Loucy (cell line): Measurements from ENCODE around the gene SIK3.

Experiments used
- H2AFZ ChIP-seq: fragments of 200-600 bp; sonication (generic); 2 replicates; pipeline ENCODE4 v1.6.0; 2016; ENCODE audit warnings: antibody characterized with exemption, mild to moderate bottlenecking, low read length, moderate library complexity
- H3F3A ChIP-seq: fragments of 200-600 bp; 2 replicates; pipeline ENCODE4 v1.6.0; 2016; ENCODE audit warnings: antibody characterized with exemption, low read depth, mild to moderate bottlenecking
- H3K27me3 ChIP-seq: fragments of 200-600 bp; sonication (generic); 2 replicates; pipeline ENCODE4 v1.6.1; 2014; ENCODE audit warnings: low read length, mild to moderate bottlenecking; ENCODE audit not compliant: insufficient read depth, poor library complexity, severe bottlenecking
- H3K36me3 ChIP-seq: fragments of 200-600 bp; sonication (generic); 2 replicates; pipeline ENCODE4 v1.6.1; 2016; ENCODE audit warnings: low read length; ENCODE audit not compliant: insufficient read depth
- H3K4me1 ChIP-seq: fragments of 200-600 bp; sonication (generic); 2 replicates; pipeline ENCODE4 v1.5.1; 2014; ENCODE audit warnings: low read length, mild to moderate bottlenecking; ENCODE audit not compliant: insufficient read depth, poor library complexity, severe bottlenecking
- H3K4me2 ChIP-seq: fragments of 200-600 bp; sonication (generic); 2 replicates; pipeline ENCODE4 v1.6.0; 2014; ENCODE audit warnings: antibody characterized with exemption, low read length, low read depth, mild to moderate bottlenecking; ENCODE audit not compliant: poor library complexity, severe bottlenecking
- H3K4me3 ChIP-seq: fragments of 200-600 bp; sonication (generic); 2 replicates; pipeline ENCODE4 v1.5.1; 2014; ENCODE audit warnings: low read length, mild to moderate bottlenecking, mixed read lengths; ENCODE audit not compliant: poor library complexity, severe bottlenecking
- H3K79me2 ChIP-seq: fragments of 200-600 bp; sonication (generic); 2 replicates; pipeline ENCODE4 v1.6.1; 2014; ENCODE audit warnings: low read length; ENCODE audit not compliant: insufficient read depth
- H3K9ac ChIP-seq: fragments of 200-600 bp; sonication (generic); 2 replicates; pipeline ENCODE4 v1.6.0; 2014; ENCODE audit warnings: mild to moderate bottlenecking, low read depth, low read length, moderate library complexity; ENCODE audit not compliant: poor library complexity, severe bottlenecking
- H3K9me2 ChIP-seq: fragments of 200-600 bp; sonication (generic); replicated peaks from 2 replicates; pipeline ENCODE4 v1.6.1; 2016; ENCODE audit warnings: low read depth, low read length, mixed read lengths
- H3K9me3 ChIP-seq: fragments of 200-600 bp; sonication (generic); 2 replicates; pipeline ENCODE4 v1.6.1; 2014; ENCODE audit warnings: mild to moderate bottlenecking, antibody characterized with exemption, low read length, low read depth; ENCODE audit not compliant: insufficient read depth
- H4K20me1 ChIP-seq: fragments of 200-600 bp; sonication (generic); 2 replicates; pipeline ENCODE4 v1.6.0; 2014; ENCODE audit warnings: antibody characterized with exemption, low read length, mild to moderate bottlenecking; ENCODE audit not compliant: insufficient read depth, poor library complexity, severe bottlenecking
- EZH2phosphoT487 ChIP-seq: fragments of 200-600 bp; IDR thresholded peaks from 2 replicates; pipeline ENCODE4 v1.6.1; 2018; ENCODE audit warnings: antibody characterized with exemption, mild to moderate bottlenecking, moderate library complexity, borderline replicate concordance
- TF ChIP-seq, protein P1 (sequence below): fragments of 200-600 bp; sonication (generic); conservative IDR thresholded peaks from 2 replicates; pipeline ENCODE4 v1.5.1; 2014; ENCODE audit warnings: mild to moderate bottlenecking, antibody characterized with exemption, low read length

Gene SIK3

DNA sequence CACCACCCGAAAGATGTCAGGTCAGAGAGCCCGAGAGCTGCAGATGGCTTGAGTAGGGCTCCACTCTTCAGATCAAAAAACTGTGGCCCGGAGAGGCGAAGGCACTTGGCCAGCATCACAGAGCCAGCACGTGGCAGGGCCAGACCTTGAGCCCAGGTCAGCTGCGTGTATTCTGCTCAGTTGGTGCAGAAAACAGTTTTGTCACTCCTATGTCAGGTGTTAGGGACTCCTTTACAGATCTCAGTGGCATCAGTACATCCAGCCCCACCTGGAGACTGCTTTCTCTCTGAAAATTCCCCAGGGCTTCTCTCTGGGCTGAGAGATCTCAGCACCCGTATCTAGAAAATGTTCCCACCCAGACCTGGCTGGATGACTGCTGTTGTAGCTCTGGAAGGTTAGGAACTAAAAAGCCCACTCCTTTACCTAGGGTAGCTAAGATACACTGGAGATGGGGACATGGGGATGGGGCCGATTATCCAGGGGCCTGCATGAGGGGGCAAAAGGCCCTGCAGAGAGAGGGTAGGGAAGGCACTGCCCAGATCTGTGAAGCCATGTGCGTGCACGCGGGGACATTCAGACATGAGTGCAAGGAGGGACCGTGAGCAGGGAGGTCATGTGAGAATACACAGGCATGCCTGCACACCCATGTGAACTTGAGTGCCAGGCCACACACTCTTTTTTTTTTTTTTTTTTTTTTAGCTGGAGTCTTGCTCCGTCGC lies 264.3 kb downstream of the SIK3 start:
- no peaks in the 10 kb centered on the region for H4K20me1 ChIP-seq
- TF ChIP-seq EZH2phosphoT487: no peak
- TF ChIP-seq, protein P1, sequence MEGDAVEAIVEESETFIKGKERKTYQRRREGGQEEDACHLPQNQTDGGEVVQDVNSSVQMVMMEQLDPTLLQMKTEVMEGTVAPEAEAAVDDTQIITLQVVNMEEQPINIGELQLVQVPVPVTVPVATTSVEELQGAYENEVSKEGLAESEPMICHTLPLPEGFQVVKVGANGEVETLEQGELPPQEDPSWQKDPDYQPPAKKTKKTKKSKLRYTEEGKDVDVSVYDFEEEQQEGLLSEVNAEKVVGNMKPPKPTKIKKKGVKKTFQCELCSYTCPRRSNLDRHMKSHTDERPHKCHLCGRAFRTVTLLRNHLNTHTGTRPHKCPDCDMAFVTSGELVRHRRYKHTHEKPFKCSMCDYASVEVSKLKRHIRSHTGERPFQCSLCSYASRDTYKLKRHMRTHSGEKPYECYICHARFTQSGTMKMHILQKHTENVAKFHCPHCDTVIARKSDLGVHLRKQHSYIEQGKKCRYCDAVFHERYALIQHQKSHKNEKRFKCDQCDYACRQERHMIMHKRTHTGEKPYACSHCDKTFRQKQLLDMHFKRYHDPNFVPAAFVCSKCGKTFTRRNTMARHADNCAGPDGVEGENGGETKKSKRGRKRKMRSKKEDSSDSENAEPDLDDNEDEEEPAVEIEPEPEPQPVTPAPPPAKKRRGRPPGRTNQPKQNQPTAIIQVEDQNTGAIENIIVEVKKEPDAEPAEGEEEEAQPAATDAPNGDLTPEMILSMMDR: no peak
- H3K9ac ChIP-seq: no peak overlapping the region

DNA sequence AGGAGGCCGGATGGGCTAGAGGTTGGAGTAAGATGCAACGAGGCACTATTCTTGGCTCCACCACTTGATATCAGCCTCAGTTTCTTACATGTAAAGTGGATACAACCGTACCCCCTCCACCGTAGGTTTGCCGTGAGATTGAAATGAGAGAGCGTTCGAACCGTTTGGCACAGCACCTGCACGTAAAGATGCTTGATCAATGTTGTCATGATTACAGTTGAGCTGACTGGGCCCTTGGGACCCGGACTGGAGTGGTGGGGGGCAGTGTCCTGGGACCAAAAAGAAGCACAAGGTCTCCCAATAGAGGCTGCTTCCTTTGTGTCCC lies 264.8 kb downstream of the SIK3 start:
- Histone ChIP-seq H3K4me1 (peaks cover 8% of the 10 kb centered on the region), H3K9me3 (no peaks in the 10 kb centered on the region), H2AFZ (no peak overlapping the region), H4K20me1 (no peaks in the 10 kb centered on the region), H3F3A (no peaks in the 10 kb centered on the region), H3K9me2 (no peaks in the 10 kb centered on the region), H3K27me3 (no peaks in the 10 kb centered on the region), H3K4me3 (no peak overlapping the region), H3K4me2 (no peak overlapping the region), H3K79me2 (no peaks in the 10 kb centered on the region), H3K9ac (no peak overlapping the region), H3K36me3 (no peaks in the 10 kb centered on the region)
- no peak for TF ChIP-seq EZH2phosphoT487
- TF ChIP-seq, protein P1: no peak

More for the DNA sequence above, 264.3 kb downstream of the SIK3 start:
- Histone ChIP-seq H3F3A (no peaks in the 10 kb centered on the region), H3K4me1 (peaks cover 8% of the 10 kb centered on the region), H3K79me2 (no peaks in the 10 kb centered on the region), H3K9me2 (no peaks in the 10 kb centered on the region), H3K4me3 (no peak overlapping the region), H3K36me3 (no peaks in the 10 kb centered on the region), H3K4me2 (no peak overlapping the region), H3K27me3 (no peaks in the 10 kb centered on the region), H2AFZ (no peak overlapping the region), H3K9me3 (no peaks in the 10 kb centered on the region)

DNA sequence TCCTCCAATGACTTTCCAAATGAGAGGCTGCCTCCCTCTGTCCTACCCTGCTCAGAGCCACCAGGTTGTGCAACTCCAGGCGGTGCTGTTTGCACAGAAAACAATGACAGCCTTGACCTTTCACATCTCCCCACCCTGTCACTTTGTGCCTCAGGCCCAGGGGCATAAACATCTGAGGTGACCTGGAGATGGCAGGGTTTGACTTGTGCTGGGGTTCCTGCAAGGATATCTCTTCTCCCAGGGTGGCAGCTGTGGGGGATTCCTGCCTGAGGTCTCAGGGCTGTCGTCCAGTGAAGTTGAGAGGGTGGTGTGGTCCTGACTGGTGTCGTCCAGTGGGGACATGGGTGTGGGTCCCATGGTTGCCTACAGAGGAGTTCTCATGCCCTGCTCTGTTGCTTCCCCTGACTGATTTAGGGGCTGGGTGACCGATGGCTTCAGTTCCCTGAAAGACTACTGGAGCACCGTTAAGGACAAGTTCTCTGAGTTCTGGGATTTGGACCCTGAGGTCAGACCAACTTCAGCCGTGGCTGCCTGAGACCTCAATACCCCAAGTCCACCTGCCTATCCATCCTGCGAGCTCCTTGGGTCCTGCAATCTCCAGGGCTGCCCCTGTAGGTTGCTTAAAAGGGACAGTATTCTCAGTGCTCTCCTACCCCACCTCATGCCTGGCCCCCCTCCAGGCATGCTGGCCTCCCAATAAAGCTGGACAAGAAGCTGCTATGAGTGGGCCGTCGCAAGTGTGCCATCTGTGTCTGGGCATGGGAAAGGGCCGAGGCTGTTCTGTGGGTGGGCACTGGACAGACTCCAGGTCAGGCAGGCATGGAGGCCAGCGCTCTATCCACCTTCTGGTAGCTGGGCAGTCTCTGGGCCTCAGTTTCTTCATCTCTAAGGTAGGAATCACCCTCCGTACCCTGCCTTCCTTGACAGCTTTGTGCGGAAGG lies 265.6 kb downstream of the SIK3 start:
- Histone ChIP-seq H3K4me1 (peaks cover 8% of the 10 kb centered on the region), H3K9me2 (no peaks in the 10 kb centered on the region), H3K9me3 (no peaks in the 10 kb centered on the region), H3K9ac (no peak overlapping the region), H3K36me3 (no peaks in the 10 kb centered on the region), H2AFZ (no peak overlapping the region), H3K4me3 (no peak overlapping the region), H4K20me1 (no peaks in the 10 kb centered on the region), H3K27me3 (no peaks in the 10 kb centered on the region), H3F3A (no peaks in the 10 kb centered on the region), H3K4me2 (no peak overlapping the region), H3K79me2 (no peaks in the 10 kb centered on the region)
- TF ChIP-seq EZH2phosphoT487: no peak
- TF ChIP-seq, protein P1: peak; percentile 40
